ENCODE data around the gene HNRNPR. TPM values are rescaled to one million over a fixed set of nuclear protein-coding genes. Genes with fewer than 3 reads are reported as not detected.
A peak's percentile ranks its signal among the peaks of the same experiment; 100 is the strongest.
"Not testable (repeated sequence)": the region's sequence is repeated elsewhere in the genome, so short reads cannot be mapped to it uniquely, and the experiment has no call there.

HNRNPR gene
- total RNA-seq = 85.9 and 91.8 TPM in 2 replicates
- polyA plus RNA-seq (2012) = 71.9 TPM

DNA sequence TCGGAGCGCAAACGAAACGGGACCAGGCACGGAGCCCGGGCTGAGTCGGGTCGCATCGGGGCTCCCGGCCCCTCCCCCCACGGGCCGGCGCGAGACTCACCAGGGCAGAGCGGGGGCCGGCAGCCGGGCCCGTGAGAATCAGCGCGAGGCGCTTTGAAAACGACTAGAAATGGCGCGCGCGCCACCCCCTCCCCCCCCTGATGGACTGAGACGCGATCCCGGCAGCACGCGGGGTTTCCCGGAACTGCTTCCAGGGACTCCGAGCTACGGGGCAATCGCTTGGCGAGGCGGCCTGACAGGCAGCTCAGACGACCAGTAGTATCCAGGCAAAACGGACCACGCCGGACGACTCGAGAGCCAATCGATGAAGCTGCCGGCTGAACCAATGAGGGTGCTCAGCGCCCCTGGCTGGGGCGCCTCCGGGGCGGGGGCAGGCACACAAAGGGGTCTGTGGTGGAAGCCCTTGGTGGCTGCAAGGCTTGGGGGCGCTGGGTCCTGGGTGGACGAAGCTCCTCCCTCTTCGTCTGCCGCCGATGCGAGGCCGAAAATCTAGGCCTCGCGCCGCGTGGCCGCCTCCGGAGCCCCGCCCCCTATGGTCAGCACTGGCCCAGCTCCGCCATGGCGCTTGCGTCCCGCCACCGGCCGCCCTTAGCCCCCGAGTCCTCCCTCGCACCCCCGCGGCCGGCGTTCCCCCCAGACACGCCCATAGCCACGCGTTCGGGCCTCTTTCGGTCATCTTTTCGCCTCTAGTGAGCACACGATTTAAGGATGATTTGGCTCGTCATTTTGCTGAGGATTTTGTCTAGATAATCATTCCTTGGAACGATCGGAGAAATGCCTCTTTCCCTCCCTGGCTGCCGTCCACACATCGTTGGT lies at the start of gene HNRNPR:
HNRNPR (minus strand) TSS at position 174 of the 876 bp plus-strand sequence. CDS start 3,276 bp downstream, outside the sequence.
- peak; percentile 100 for DNase-seq (ENCODE audit: low read depth)

DNA sequence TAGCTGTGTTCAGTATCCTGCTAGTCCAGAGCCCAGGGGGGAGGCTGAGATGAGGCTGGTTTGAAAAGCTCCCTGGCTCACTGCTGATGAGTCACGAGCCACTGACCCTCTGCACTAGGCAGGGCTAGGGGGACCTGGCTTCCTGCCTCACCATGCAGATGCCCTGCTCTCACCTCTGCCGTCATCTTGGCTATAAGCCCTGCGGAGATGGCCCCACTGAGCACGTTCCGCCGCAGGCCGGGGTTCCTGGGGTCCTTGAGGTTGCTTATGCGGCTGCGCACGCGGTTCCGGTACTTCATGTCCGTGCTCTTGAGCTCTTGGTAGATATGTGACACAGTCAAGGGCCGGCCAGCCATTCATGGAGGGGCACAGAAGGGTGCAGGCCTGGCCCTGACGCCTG lies 49.6 kb upstream of the HNRNPR start:
- no peak for DNase-seq (ENCODE audit: low read depth)

DNA sequence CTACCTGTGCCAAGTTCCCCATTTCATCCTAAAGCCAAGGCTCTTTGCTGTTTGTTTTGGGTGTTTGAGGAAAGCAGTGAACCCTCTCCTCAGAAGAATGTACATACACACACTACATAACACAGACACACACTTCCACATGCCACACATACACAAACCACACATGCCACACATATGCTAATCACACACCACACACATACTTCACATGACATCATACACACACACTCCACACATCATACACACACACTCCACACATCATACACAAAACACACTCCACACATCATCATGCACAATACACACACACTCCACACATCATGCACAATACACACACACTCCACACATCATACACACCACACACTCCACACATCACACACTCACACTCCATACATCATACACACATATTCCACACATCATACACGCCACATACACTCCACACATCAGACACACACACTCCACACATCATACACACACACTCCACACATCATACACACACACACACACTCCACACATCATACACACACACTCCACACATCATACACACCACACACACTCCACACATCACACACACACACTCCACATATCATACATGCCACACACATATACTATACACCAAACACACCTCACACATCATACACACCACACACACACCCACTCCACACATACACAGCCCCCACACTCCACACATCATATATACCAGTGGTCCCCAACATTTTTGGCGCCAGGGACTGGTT lies 48.2 kb upstream of the HNRNPR start:
- no peak for DNase-seq (ENCODE audit: low read depth)

DNA sequence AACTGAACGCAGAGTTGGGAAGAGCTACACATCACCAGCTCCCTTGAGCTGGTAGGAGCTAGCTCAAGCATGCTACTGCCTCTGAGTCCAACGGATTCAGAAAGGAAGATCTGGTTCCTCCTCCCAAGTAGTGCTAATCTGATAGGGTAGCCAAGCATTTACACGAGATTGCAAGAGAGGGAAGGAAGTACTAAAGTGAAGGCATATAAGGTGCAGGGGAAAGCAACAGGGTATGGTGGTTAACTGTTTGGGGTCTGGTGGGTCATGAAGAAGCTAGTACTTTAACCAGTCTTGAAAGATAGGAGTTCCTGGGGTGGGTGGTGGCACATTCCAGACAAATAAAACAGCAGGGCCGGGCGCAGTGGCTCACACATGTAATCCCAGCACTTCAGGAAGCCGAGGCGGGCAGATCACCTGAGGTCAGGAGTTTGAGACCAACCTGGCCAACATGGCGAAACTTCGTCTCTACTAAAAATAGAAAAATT lies 45.8 kb upstream of the HNRNPR start:
- no peak for DNase-seq (ENCODE audit: low read depth)

DNA sequence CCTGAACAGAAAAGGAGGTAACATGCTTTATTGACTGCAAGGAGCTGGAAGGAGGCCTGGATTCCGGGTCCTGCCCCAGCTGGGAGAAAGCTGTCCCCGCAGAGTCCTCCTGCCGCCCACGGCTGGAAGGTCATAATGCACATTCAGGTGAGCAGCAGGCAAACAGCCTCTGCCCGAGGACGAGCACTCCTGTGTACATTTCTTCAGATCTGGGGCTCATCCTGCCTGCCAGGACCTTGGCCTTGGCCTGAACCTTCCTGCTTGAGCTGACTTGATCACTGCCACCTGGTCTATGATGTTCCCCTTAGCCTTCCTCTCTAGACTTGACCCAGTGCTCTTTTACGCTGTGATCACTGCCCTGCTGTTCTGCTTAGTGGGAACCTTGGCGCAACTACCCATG lies 43.4 kb upstream of the HNRNPR start:
- DNase-seq (ENCODE audit: low read depth) = no peak

DNA sequence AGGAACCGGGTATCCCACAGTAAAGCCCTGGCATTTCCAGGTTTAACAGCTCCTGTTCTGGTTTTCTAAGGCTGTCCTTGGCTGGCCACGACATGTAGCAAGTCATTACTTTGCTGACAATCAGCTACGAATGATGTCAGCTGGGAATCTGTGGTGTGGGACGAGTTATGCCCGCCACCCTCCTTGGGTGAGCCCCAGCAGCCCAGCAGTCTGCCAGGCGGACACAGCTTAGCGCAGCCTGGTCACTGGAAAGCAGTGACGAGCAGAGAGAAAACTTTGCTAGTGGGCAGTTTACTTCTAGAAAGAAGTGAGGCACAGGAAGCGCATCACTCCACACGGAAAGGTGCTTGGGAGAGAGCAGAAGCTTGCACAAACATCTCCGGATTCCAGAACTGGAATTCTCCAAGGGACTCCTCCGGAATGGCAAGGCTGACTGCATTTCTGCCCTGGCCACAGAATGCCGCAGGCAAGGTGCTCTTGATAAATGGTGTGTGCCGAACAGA lies 41.1 kb upstream of the HNRNPR start:
- DNase-seq (ENCODE audit: low read depth) = peak; percentile 32

DNA sequence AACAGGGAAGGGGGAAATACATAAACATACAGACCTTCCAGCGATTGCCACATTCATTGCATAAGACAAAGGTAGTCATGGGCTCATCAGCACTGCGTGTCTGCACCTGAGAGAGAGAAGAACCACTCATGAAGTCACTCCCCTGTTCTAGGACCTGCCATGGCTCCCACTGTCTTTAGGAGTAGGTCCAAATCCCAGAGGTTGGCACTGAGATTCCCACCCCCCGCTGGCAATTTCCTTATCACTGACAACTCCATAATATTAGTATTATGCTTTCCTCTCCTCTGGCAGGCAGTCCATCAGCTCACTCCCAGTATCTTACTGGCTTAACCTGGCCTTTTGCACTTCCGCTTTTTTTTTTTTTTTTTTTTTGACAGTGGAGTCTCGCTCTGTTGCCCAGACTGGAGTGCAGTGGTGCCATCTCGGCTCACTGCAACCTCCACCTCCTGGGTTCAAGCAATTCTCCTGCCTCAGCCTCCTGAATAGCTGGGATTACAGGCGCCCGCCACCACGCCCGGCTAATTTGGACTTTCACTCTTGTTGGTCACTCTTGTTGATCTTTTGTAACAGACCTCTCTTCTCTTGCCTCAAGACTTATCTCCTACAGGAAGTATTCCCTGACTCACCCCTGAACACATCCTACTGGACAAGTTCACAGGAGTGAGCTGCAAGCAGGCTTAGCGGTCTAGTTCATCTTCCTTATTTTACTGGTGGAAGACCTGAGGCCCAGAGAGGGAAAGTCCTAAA lies 40.4 kb upstream of the HNRNPR start:
- no peak for DNase-seq (ENCODE audit: low read depth)

DNA sequence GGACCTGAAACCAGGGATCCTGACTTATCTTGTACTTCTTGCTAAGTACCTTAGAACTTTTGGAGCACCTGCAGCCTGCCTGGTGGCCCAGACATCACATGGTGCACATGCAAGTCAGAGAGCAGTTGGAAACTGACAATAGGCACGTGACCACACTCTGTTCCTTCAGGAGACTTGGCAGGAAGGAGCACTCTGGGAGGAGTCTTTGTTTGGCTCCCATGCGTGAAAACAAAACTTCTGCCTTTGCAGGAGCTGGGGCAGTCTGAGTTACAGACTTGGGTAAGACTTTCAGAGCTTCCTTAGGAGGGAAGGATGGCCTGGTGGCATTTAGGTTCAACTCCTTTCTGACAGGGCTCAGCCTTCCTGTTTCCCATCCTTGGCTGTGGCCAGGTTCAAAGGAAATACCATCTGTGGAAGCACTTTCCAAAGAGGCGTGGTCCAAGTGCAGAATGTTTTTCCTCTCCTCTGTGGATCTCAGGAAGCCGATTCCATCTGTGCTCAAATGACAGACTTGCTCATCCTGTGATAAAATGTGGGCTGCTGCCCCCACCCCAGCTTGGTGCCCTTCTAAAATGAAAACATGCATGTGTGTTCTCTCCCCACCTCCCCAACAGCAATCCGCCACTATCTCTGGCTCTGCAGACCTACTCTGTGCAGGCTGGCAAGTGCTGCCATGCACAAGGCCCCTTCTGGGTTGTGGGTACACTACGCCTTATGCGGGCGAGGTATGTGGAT lies 39.7 kb upstream of the HNRNPR start:
- DNase-seq (ENCODE audit: low read depth) = no peak

DNA sequence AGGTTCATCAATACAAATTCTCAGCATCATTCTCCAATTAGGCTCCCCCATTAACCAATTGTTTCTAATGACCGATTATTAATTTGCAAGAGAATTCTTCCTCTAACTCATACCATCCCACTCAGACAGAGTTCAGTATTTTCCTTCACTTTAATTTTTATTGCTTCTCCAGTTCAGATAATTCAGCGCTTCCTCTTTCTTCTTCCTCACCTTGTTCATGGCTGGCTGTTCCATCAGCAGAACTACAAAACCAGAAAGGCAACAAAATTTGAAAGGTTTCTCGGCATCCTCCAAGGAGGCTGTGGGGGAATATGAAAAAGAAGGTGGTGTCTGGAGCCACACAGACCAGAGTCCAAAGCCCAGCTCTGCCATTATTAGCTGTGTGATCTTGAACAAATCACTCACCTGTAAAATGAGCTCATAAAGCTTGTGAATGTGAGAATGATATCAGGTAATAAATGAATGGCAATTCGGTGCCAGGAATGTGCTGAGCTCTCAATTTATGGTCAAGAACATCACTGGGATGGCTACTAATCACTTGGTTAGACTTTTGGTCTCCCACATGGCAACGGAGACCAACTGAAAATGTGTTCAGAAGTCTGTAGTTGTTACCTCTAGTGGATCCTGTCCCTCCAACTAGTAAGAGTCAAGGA lies 37.3 kb upstream of the HNRNPR start:
- DNase-seq (ENCODE audit: low read depth) = no peak

DNA sequence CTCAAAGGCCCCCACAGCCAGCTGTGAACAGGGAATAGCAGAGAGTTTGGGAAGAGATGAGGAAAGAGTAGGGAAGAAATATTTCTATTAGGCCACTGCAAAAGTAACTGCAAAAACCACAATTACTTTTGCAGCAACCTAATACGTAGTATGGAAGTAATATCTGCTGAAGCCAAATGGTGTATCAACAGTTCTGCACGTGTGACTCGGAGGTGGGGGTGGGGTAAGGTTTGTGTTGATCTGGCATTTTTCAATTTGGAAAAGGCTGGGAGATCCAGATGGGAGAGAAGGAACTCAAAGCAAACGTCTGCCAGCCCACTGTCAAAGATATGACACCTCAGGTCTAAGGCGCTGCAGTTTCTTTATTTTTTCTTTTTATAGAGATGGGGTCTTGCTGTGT lies 36.6 kb upstream of the HNRNPR start:
- DNase-seq (ENCODE audit: low read depth) = no peak

DNA sequence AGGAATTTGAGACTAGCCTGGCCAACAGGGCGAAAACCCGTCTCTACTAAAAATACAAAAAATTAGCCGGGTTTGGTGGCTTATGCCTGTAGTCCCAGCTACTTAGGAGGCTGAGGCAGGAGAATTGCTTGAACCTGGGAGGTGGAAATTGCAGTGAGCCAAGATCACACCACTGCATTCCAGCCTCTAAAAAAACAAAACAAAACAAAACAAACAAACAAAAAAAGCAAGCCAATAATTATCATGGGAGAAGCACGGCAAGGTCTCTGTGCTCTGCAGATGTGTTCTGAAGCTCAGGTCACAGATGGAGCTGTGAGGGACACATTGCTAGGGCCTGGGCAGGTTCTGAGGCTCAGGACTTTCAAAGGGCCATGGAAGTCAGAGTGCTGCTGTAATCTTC lies 36.2 kb upstream of the HNRNPR start:
- DNase-seq (ENCODE audit: low read depth) = not testable (repeated sequence)

DNA sequence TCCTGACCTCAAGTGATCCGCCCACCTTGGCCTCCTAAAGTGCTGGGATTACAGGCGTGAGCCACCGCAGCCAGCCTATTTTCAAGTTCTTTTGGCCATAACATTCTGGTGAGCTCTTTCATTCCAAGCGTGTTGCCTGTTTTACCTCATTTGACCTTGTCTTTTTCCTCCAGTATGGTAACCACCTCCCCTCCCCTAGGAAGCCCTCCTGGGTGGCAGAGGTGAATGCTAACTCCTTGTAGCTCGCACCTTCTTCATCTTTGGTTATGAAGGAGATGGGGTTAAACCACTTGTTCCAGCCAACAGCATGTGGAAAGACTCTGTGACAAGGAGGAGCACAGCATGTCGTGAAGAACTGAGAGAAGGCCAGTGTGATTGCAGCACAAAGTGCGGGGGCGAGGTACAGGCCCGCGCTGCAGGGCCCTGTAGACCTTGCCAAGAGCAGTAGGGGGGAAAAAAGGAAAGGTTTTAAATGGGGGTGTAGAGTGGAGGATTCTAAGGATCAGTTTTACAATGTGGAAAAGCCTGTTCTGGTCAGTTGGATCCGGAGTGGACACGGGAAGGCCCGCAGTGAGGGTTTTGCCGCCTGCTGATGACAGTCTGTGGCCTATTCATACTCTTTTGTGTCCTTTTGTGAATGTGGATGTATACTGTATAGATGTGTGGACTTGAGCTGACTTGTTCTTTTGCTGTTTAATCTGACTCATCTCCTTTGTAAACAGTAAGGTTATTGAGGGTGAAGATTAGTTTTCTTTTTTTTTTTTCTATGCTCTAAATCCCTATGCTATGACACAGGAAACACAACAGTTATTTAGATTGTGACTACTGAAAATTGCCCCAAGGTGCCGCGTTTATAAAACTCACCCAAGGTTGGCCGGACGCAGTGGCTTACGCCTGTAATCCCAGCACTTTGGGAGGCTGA lies 33.1 kb upstream of the HNRNPR start:
- DNase-seq (ENCODE audit: low read depth) = peak; percentile 42

DNA sequence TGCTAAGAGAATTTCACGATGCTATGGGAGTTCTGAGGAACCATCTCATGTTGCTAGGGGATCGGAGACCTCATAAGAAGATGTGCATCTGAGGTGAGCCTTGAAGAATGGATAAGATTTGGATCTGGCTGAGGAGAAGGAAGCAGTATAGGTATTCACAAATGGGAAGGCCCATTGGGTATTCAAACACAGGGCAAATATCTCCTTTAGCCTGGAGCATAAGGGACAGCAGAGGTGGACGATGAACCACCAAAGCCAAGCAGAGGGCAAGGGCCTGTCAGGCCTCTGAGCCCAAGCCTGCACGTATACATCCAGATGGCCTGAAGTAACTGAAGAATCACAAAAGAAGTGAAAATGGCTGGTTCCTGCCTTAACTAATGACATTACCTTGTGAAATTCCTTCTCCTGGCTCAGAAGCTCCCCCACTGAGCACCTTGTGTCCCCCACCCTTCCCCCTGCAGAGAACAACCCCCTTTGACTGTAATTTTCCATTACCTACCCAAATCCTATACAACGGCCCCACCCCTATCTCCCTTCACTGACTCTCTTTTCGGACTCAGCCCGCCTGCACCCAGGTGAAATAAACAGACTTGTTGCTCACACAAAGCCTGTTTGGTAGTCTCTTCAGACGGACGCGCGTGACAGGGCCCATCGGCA lies 30.1 kb upstream of the HNRNPR start:
- DNase-seq (ENCODE audit: low read depth) = not testable (repeated sequence)

DNA sequence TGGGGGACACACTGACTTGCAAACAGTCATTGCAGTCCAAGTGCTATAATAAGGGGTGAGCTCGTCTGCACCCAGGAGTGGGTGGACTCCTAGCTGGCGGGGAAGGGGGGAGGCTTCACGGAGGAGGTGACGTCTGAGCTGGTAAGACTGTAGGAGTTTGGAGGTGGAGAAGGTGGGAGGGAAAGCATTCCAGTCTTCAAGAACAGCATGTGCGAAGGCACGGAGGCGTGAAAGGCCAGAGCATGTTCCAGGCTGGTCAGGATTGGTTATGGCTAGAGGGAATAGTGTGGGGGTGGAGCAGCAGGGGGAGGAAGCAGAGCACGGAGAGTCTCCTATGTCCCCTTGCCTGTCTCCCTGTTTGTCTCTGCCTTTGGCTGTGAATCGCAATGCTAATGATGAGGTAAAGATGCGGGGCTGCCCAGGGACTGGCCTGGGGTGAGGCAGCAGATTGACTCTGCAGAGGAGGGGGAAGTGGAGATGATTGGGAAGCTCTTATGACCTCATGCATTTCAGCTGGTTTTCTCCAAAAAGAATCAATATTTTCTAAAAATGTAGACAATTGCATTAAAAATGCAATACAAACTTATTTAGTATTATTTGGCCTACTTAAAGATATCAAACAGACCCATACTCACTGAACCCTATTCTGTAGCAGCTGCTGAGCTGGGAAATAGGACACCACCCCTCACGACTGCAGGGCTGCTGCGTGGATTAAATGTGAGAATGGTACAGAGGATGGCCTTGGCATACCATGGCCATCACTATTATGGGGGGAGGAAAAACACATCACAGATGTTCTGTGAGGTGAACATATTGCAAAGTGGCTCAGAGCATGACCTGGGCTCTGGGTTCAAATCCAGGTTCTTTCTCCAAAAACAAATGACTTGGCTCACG lies 28.1 kb upstream of the HNRNPR start:
- DNase-seq (ENCODE audit: low read depth) = peak; percentile 32

DNA sequence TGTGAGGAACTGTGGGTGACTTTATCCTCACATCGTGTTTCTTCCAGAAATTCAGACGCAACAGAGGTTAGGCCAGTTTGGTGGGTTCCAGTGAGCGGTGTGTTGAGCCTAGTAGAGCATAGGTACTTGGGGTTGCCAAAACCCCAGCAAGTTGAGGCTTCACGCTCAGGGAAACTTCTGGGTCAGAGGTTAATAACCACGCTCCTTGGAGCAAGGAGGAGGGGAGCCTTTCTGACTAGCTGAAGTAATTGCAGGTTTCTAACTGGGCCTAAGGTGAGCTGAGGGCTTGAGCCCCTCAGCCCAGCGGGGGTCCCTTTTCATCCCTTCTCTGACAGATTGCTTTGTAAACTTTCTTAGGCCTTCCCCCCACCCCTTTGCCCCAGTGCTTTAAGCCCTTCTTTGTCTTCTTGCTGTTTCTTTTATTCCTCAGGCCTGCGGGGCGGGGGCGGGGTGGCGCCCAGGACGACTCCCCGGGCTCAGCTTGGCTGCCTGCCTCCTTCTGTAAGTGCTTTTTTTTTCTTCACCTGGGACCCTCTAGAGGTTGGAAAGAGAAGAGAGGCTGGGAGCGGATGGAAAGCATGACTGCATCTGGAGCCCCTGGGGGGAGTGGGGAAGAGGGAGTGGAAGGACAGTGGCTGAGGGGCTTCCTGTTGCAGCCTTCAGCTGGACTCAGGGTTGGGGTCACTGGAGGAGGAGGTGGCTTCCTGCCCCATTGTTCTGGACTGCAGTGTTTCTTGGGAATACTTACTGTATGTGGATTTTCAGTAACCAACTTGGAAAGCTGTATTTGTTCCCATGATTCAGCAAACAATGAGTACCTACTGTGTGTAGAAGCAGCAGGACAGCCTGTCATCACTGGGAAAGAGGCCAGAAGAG lies 26.9 kb upstream of the HNRNPR start:
- DNase-seq (ENCODE audit: low read depth) = no peak

DNA sequence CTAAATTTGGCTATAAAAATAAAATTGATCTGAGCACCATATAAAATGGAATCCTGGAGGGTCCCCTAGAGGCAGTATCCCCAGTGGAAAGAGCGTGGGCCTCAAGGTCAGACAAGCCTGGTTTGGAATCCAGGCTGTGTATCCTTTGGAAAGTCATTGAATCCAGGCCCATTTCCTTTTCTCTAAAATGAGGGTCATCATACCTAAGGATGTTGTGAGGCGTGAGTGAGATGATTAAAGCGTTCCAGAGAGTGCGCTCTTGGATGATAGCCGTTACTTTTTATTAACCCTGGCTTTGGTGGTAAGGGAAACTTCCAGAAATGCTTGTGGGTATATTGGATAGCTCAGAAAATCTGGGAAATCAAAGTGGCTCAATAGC lies 26.2 kb upstream of the HNRNPR start:
- no peak for DNase-seq (ENCODE audit: low read depth)

Measured in myocyte (in vitro differentiated cells).